Right cardiac atrium (tissue), 5 donors: Measurements from ENCODE around the gene BIN1. TPM values are rescaled to one million over a fixed set of nuclear protein-coding genes. Genes with fewer than 3 reads are reported as not detected.

Experiments used
- ATAC-seq, 2 donors: fragments of 200-7000 bp; cut with Tn5 transposase; one replicate each; pipeline versions ENCODE4 v1.8.0 to v1.9.1; 2020; ENCODE audit warnings: moderate library complexity in 2 of 2, mild to moderate bottlenecking in 1 of 2
- DNase-seq, 3 donors: peaks; one replicate each; pipeline ENCODE4 v3.0.0-alpha.2; 2020
- H3K27ac ChIP-seq: one replicate; pipeline ENCODE4 v1.5.1; 2013; ENCODE audit warnings: mild to moderate bottlenecking, low read length, control low read depth, moderate library complexity
- H3K27me3 ChIP-seq: one replicate; pipeline ENCODE4 v1.6.1; 2013; ENCODE audit not compliant: control insufficient read depth, insufficient read depth
- H3K4me1 ChIP-seq: one replicate; pipeline ENCODE4 v1.6.1; 2013; ENCODE audit warnings: low read length; ENCODE audit not compliant: control insufficient read depth, insufficient read depth
- H3K4me3 ChIP-seq: one replicate; pipeline ENCODE4 v1.5.1; 2013; ENCODE audit warnings: low read length, control low read depth
- H3K9me3 ChIP-seq: one replicate; pipeline ENCODE4 v1.6.1; 2013; ENCODE audit warnings: low read length; ENCODE audit not compliant: control insufficient read depth
- WGBS: extraction: QIAGEN DNeasy Blood & Tissue Kit; methylation state at CpG from one replicate; pipeline ENCODE4 v1.1.7; 2013; 5-methylcytosine and 5-hydroxymethylcytosine counted together
- intact Hi-C, 4 donors: fragments of 100-400 bp; cut with DNase I; formaldehyde crosslinking; loops; one replicate each; pipeline versions ENCODE4 v1.11.0 to v1.14.0; 2022 to 2023
- polyA plus RNA-seq: library from polyadenylated mRNA; stranded (reverse); fragments of 200-250 nt; gene quantifications from one replicate; pipeline ENCODE4 v1.2.3, GENCODE V29; 2013
- total RNA-seq, 4 donors: library from RNA; stranded (reverse); fragmentation: NEBNext Ultra II Directional; extraction: Animal tissue kit (Norgen Biotek cat#: 25700); gene quantifications; one replicate each; pipeline ENCODE4 v1.2.1, GENCODE V29; 2021
- donor health status: healthy with polysubstance abuse.
- donor health status: DM: no; HTN: yes; CAD: no.
- donor health status: DM: no; HTN: no; CAD: no.
- donor health status: DM: no; HTN: yes; CAD: no; lungs with severe emphysema.
- donor health status: DM: yes; HTN: yes; CAD: no.

The BIN1 gene
- total and polyA plus RNA-seq, 5 donors = 5.9 to 12.0 (median 10.0) TPM

DNA sequence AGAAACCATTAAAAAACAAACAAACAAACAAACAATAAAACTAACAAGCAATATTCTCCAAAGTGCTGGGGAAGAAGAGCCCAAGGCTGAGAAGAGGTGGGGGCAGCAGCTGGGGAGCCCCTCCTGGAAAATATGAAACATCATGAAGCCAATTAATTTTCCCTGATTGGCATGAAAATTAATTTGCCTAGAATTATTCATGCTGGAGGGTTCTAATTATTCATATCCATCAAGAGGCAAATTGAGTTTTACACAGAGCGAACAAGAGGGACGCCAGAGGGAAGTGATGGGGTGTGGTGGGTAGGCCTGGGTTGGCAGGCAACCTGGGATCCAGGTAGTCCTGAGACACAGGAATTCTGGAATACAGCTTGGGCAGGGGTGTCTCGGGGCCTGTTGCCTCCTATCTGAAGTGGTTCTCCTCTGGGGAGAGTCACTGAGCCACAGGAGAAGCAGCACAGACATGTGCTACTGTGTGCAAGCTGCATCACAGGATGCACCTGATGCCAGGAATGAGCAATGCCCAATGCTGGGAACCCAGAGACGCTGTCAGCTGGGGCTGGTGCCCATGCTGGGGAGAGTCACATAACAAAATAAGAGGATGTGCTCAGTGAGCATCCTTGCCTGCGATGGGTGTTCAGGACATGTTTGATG lies 107.7 kb downstream of the BIN1 start:
- intact Hi-C loops = no loop called here
- DNase-seq (no peak), ATAC-seq (no peak)
- no peak overlapping the region for H3K4me3 ChIP-seq
- H3K9me3 ChIP-seq = no peaks in the 10 kb centered on the region
- no peak overlapping the region for H3K27ac ChIP-seq
- WGBS = 93% methylated on average over 5 of the region's 5 CpGs
- no peaks in the 10 kb centered on the region for H3K27me3 ChIP-seq
- H3K4me1 ChIP-seq = no peaks in the 10 kb centered on the region

DNA sequence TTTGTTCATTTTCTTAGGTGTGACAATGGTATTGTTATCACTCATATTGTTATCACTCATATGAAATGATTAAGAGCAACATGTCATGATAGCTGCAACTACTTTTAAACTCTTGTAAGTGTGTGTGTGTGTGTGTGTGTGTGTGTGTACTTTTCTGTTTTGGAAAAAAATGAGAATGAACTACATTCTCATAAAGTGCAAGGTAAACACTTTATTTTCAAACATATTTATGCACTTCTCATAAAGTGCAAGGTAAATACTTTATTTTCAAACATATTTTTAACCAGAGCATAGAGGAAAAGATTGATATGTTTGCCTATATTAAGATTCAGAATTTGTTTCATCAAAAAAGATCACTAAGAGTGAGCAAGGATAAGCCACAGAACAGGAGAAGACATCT lies 108.5 kb downstream of the BIN1 start:
- Histone ChIP-seq H3K27ac (no peak overlapping the region), H3K4me3 (no peak overlapping the region), H3K4me1 (no peaks in the 10 kb centered on the region), H3K27me3 (no peaks in the 10 kb centered on the region), H3K9me3 (no peaks in the 10 kb centered on the region)
- ATAC-seq (no peak), DNase-seq (no peak)
- intact Hi-C loops = no loop called here

Other genes starting within 250 kb of the BIN1 start
- gene TEX51, start 208.3 kb downstream of the BIN1 start, total RNA-seq = not detected
- gene TEX51, start 208.3 kb downstream of the BIN1 start, polyA plus RNA-seq = not detected
- gene CYP27C1, start 113.1 kb upstream of the BIN1 start, total RNA-seq = under 1 TPM; 0.18 to 0.29 (median 0.24) TPM
- gene CYP27C1, start 113.1 kb upstream of the BIN1 start, polyA plus RNA-seq = 0.20 TPM
- gene ERCC3, start 187.0 kb upstream of the BIN1 start, total RNA-seq = 10 to 100 TPM; 23.2 to 25.8 (median 24.6) TPM
- 17.3 TPM for gene ERCC3, start 187.0 kb upstream of the BIN1 start, polyA plus RNA-seq